ENCODE data around the gene DCTN2. TPM values are rescaled to one million over a fixed set of nuclear protein-coding genes. Genes with fewer than 3 reads are reported as not detected.

The DCTN2 gene
- total RNA-seq, 4 donors from 2014 or later: 166 to 257 (median 181) TPM

- WGBS, 2 donors: 61 to 63% methylated on average over 5 of the region's 5 CpGs
- intact Hi-C loops (cut with DNase I; ENCODE audit: low total_unique reads): no loop called here
- no peak for TF ChIP-seq POLR2A (IDR thresholded peaks at IDR 0.05)
- no peak for TF ChIP-seq CTCF (IDR thresholded peaks at IDR 0.05)
- H3K4me3 ChIP-seq (ENCODE audit: low read depth, poor library complexity, severe bottlenecking): no peak overlapping the region
- no peak for DNase-seq (ENCODE audit: low spot score in 2 of 2)
These were observed 63.5 kb downstream of the DCTN2 start for GRCh38 chr12:57483466-57483865.

- WGBS, 2 donors: 76 to 85% methylated on average over 1 of the region's 1 CpG
- intact Hi-C loops (cut with DNase I; ENCODE audit: low total_unique reads): no loop called here
- TF ChIP-seq CTCF (IDR thresholded peaks at IDR 0.05) (no peak), POLR2A (IDR thresholded peaks at IDR 0.05) (no peak)
- no peak overlapping the region for H3K4me3 ChIP-seq (ENCODE audit: low read depth, poor library complexity, severe bottlenecking)
- DNase-seq (ENCODE audit: low spot score in 2 of 2): no peak
These were observed 65.3 kb downstream of the DCTN2 start for GRCh38 chr12:57481671-57482070.

MicroRNA genes within 50 kb of the gene (microRNA counts, 767-probe panel; counts per million panel counts)
- 0 to 358 counts per million in 2 donors for microRNA hsa-miR-616-3p

Small RNA genes lying within 50 kb of the gene (microRNA-seq; reads per million reads assigned to microRNA genes)
- gene MIR616 (ENCODE audit: borderline number of aligned reads in 1 of 2, borderline replicate concordance in 2 of 2) (0 reads per million in 2 donors), gene MIR6758 (ENCODE audit: borderline number of aligned reads in 1 of 2, borderline replicate concordance in 2 of 2) (0 reads per million in 2 donors)

Other genes starting within 250 kb of the DCTN2 start
- gene R3HDM2, start 116.1 kb downstream of the DCTN2 start, total RNA-seq: 10 to 100 TPM; 37.2 to 64.6 (median 54.3) TPM
- not detected for gene INHBC, start 112.4 kb downstream of the DCTN2 start, total RNA-seq
- gene INHBE, start 91.9 kb downstream of the DCTN2 start, total RNA-seq: not detected
- gene GLI1, start 87.4 kb downstream of the DCTN2 start, total RNA-seq: 10 to 100 TPM in 1 of 4 donors, 1 to 10 TPM in 1, under 1 TPM in 2; 0.19 to 13.4 (median 1.9) TPM
- gene ARHGAP9, start 67.3 kb downstream of the DCTN2 start, total RNA-seq: 1 to 10 TPM; 2.3 to 6.6 (median 3.1) TPM
- 100 to 1,000 TPM in 1 of 4 donors, 10 to 100 TPM in 3; 37.7 to 386 (median 51.4) TPM for gene MARS1, start 59.1 kb downstream of the DCTN2 start, total RNA-seq
- gene DDIT3, start 26.7 kb downstream of the DCTN2 start, total RNA-seq: 10 to 100 TPM; 27.6 to 58.2 (median 41.6) TPM
- gene MBD6, start 24.4 kb downstream of the DCTN2 start, total RNA-seq: 10 to 100 TPM; 13.8 to 50.4 (median 26.5) TPM
- gene KIF5A, start 2.9 kb upstream of the DCTN2 start, total RNA-seq: 1 to 10 TPM in 1 of 4 donors, under 1 TPM in 3; 0.08 to 1.2 (median 0.23) TPM
- 10 to 100 TPM; 29.1 to 48.9 (median 39.1) TPM for gene PIP4K2C, start 44.0 kb upstream of the DCTN2 start, total RNA-seq
- gene DTX3, start 57.6 kb upstream of the DCTN2 start, total RNA-seq: 10 to 100 TPM in 2 of 4 donors, 1 to 10 TPM in 2; 6.1 to 17.4 (median 11.4) TPM
- gene ARHGEF25, start 64.2 kb upstream of the DCTN2 start, total RNA-seq: 10 to 100 TPM in 1 of 4 donors, 1 to 10 TPM in 3; 3.8 to 10.3 (median 6.9) TPM
- gene B4GALNT1, start 86.0 kb upstream of the DCTN2 start, total RNA-seq: 1 to 10 TPM in 1 of 4 donors, under 1 TPM in 3; 0.19 to 1.7 (median 0.26) TPM
- 100 to 1,000 TPM; 195 to 265 (median 205) TPM for gene OS9, start 146.9 kb upstream of the DCTN2 start, total RNA-seq
- 1 to 10 TPM in 3 of 4 donors, under 1 TPM in 1; 0.55 to 1.6 (median 1.3) TPM for gene AGAP2, start 191.6 kb upstream of the DCTN2 start, total RNA-seq
- 10 to 100 TPM; 44.9 to 76.4 (median 54.7) TPM for gene TSPAN31, start 197.8 kb upstream of the DCTN2 start, total RNA-seq
- 10 to 100 TPM; 38.5 to 77.4 (median 54.6) TPM for gene CDK4, start 205.1 kb upstream of the DCTN2 start, total RNA-seq
- 10 to 100 TPM; 10.6 to 16.6 (median 12.8) TPM for gene MARCHF9, start 207.9 kb upstream of the DCTN2 start, total RNA-seq
- 1 to 10 TPM in 3 of 4 donors, under 1 TPM in 1; 0.72 to 6.4 (median 1.7) TPM for gene CYP27B1, start 219.9 kb upstream of the DCTN2 start, total RNA-seq
- gene METTL1, start 224.9 kb upstream of the DCTN2 start, total RNA-seq: 10 to 100 TPM in 3 of 4 donors, 1 to 10 TPM in 1; 5.9 to 13.5 (median 11.0) TPM
- 10 to 100 TPM in 2 of 4 donors, 1 to 10 TPM in 2; 6.3 to 13.2 (median 9.9) TPM for gene EEF1AKMT3, start 225.4 kb upstream of the DCTN2 start, total RNA-seq
- gene TSFM, start 235.6 kb upstream of the DCTN2 start, total RNA-seq: 10 to 100 TPM; 29.6 to 41.6 (median 34.5) TPM